HepG2 (cell line): ENCODE measurements around the gene WNK2. TPM values are rescaled to one million over a fixed set of nuclear protein-coding genes. Genes with fewer than 3 reads are reported as not detected.
A peak's percentile ranks its signal among the peaks of the same experiment; 100 is the strongest.

ENCODE experiments used
- MTF2 ChIP-seq: sonication (generic); formaldehyde crosslinking; IDR thresholded peaks from 2 replicates; pipeline ENCODE4 v1.5.0; 2020; ENCODE audit warnings: missing genetic modification reagents, borderline replicate concordance
- NFE2L2 ChIP-seq: fragments of 150-350 bp; IDR thresholded peaks from 2 replicates; pipeline ENCODE4 v1.6.1; 2014; ENCODE audit warnings: low read length
- RXRA ChIP-seq: sonication (generic); formaldehyde crosslinking; IDR thresholded peaks from 2 replicates; pipeline ENCODE4 v1.5.1; 2020; ENCODE audit warnings: missing genetic modification reagents
- SAP130 ChIP-seq: IDR thresholded peaks from 2 replicates; pipeline ENCODE4 v1.6.1; 2016; ENCODE audit warnings: low read depth
- STAG1 ChIP-seq: sonication (generic); formaldehyde crosslinking; IDR thresholded peaks from 2 replicates; pipeline ENCODE4 v1.4.0; 2020; ENCODE audit warnings: missing genetic modification reagents
- ZBTB42 ChIP-seq: sonication (generic); formaldehyde crosslinking; IDR thresholded peaks from 2 replicates; pipeline ENCODE4 v1.5.0; 2020; ENCODE audit warnings: mild to moderate bottlenecking, missing genetic modification reagents
- ZMYM3 ChIP-seq: sonication (generic); formaldehyde crosslinking; IDR thresholded peaks from 2 replicates; pipeline ENCODE4 v1.5.1; 2020; ENCODE audit warnings: mild to moderate bottlenecking, missing genetic modification reagents
- ZNF451 ChIP-seq: sonication (generic); formaldehyde crosslinking; IDR thresholded peaks from 2 replicates; pipeline ENCODE4 v1.5.0; 2020; ENCODE audit warnings: mild to moderate bottlenecking, missing genetic modification reagents
- ZNF598 ChIP-seq: sonication (generic); formaldehyde crosslinking; IDR thresholded peaks from 2 replicates; pipeline ENCODE4 v1.5.1; 2020; ENCODE audit warnings: mild to moderate bottlenecking, missing genetic modification reagents, borderline replicate concordance
- polyA plus RNA-seq, 8 experiments: library from polyadenylated mRNA; depleted of rRNA in 3 of 8; stranded (reverse) in 7 of 8; unstranded in 1 of 8; fragments of >200 nt; fragmentation: Illumina TruSeq in 4 of 8; extraction: Trizol in 4 of 8; gene quantifications; 2 replicates each; pipeline versions ENCODE4 v1.2.1 to v1.2.3, GENCODE V29; 2011 to 2016; ENCODE audit warnings: low read depth in 4 of 8, missing spikeins in 1 of 8, mixed read lengths in 1 of 8; ENCODE audit not compliant: insufficient read depth in 1 of 8
- total RNA-seq, 5 experiments: library from RNA; depleted of rRNA; stranded (reverse); fragments of >200 nt; fragmentation: Illumina TruSeq; extraction: Trizol; gene quantifications; 2 replicates each; pipeline ENCODE4 v1.2.3, GENCODE V29; 2016; ENCODE audit warnings: low read depth in 1 of 5
- TF ChIP-seq, protein P1 (sequence below): sonication (generic); formaldehyde crosslinking; IDR thresholded peaks from 2 replicates; pipeline ENCODE4 v1.4.0; 2020; ENCODE audit warnings: missing genetic modification reagents, mild to moderate bottlenecking, borderline replicate concordance

Gene WNK2
- total and polyA plus RNA-seq, 2 of the 13 experiments (the other 11 are each of a cell fraction or from before 2014, with no cell fraction given) = 10.5 to 12.0 TPM

DNA sequence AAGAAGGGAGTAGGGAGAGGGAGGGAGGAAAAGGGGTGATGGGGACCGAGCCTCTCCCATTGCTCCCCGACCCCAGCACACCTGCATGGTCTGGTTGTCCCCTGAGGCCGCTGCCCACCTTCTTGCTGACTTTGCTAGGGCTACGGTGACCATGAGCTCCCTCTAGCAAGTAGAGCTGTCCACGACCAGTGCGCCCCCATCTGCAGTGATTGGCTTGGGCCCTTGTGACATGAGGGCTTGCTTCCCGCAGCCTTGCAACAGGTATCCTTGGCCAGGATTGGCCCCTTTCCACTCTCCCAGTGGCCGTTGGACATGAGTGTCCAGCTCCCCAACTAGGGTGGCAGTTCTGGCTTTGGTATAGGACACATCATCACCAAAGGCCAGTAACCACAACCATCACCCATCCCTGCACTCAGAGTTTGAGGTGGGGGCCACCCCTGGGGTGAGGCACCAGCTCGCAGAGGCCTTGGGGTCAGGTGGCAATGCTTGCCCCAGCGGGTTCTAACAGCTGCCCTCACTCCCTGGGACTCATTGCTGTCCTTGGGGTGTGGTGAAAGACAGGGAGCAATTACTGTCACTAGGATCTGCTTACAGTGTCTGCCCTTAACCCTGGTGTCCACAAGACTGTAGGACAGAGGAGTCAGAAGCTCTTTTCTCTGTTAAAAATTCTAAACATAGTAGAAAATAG is 32.7 kb upstream of the WNK2 start (continued):
- TF ChIP-seq, protein P1, sequence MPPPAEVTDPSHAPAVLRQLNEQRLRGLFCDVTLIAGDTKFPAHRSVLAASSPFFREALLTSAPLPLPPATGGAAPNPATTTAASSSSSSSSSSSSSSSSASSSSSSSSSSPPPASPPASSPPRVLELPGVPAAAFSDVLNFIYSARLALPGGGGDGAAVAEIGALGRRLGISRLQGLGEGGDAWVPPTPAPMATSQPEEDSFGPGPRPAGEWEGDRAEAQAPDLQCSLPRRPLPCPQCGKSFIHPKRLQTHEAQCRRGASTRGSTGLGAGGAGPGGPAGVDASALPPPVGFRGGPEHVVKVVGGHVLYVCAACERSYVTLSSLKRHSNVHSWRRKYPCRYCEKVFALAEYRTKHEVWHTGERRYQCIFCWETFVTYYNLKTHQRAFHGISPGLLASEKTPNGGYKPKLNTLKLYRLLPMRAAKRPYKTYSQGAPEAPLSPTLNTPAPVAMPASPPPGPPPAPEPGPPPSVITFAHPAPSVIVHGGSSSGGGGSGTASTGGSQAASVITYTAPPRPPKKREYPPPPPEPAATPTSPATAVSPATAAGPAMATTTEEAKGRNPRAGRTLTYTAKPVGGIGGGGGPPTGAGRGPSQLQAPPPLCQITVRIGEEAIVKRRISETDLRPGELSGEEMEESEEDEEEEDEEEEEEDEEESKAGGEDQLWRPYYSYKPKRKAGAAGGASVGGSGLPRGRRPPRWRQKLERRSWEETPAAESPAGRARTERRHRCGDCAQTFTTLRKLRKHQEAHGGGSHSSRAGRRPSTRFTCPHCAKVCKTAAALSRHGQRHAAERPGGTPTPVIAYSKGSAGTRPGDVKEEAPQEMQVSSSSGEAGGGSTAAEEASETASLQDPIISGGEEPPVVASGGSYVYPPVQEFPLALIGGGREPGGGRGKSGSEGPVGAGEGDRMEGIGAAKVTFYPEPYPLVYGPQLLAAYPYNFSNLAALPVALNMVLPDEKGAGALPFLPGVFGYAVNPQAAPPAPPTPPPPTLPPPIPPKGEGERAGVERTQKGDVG (CRISPR knock-in tag) = no peak
- TF ChIP-seq SAP130 (CRISPR knock-in tag) (0 out of 2 replicates have a peak, but pooled peaks have one; percentile 18), NFE2L2 (no peak), ZMYM3 (CRISPR knock-in tag) (no peak), STAG1 (CRISPR knock-in tag) (peak; percentile 68), ZNF451 (CRISPR knock-in tag) (no peak), ZNF598 (CRISPR knock-in tag) (0 out of 2 replicates have a peak, but pooled peaks have one; percentile 21), MTF2 (CRISPR knock-in tag) (no peak), RXRA (CRISPR knock-in tag) (peak; percentile 27; the same call in 1 of the 2 replicates), ZBTB42 (no peak)
- TF ChIP-seq, all 625 proteins: peak for 10
